Activated CD8-positive, alpha-beta memory T cell treated with anti-CD3 and anti-CD28 coated beads for 36 hours (primary cell): Measurements from ENCODE around the gene NEMP2. TPM values are rescaled to one million over a fixed set of nuclear protein-coding genes. Genes with fewer than 3 reads are reported as not detected.
"Not testable (repeated sequence)": the region's sequence is repeated elsewhere in the genome, so short reads cannot be mapped to it uniquely, and the experiment has no call there.

Experiments
- CTCF ChIA-PET: fragments of 350-600 bp; sonication (Branson Sonifier 250); formaldehyde crosslinking; loops from one replicate; lab custom pipeline; 2021; ENCODE audit warnings: antibody characterized with exemption; lab: Charles Lee
- POLR2A ChIA-PET: fragments of 350-600 bp; sonication (Branson Sonifier 250); formaldehyde crosslinking; loops from one replicate; lab custom pipeline; 2021; ENCODE audit warnings: antibody characterized with exemption; lab: Charles Lee
- total RNA-seq, 2 experiments: library from RNA; stranded (reverse); gene quantifications; one replicate each; pipeline ENCODE4 v1.2.3, GENCODE V29; 2021

Gene NEMP2
- total RNA-seq, 2 experiments from 2014 or later = 15.1 to 16.0 TPM

DNA sequence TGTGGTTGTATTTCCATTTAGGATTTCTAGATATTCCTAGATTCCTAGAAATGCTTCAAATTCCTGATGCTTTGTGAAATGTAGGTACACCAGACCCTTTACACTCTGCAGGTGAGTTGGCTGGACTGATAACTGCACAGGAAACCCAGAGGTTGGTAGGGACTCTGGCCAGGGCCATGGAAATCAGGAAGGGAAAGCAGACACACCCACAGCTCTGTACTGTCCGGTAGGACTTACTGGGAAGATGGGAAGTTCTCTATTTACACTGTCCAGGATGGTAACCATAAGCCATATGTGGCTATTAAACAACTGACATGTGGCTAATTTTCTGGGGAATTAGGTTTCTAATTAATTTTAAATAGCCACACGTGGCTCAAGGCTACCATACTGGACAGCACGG, 31.4 kb downstream of the NEMP2 start:
- ChIA-PET CTCF (no interaction called here), POLR2A (no interaction called here)

DNA sequence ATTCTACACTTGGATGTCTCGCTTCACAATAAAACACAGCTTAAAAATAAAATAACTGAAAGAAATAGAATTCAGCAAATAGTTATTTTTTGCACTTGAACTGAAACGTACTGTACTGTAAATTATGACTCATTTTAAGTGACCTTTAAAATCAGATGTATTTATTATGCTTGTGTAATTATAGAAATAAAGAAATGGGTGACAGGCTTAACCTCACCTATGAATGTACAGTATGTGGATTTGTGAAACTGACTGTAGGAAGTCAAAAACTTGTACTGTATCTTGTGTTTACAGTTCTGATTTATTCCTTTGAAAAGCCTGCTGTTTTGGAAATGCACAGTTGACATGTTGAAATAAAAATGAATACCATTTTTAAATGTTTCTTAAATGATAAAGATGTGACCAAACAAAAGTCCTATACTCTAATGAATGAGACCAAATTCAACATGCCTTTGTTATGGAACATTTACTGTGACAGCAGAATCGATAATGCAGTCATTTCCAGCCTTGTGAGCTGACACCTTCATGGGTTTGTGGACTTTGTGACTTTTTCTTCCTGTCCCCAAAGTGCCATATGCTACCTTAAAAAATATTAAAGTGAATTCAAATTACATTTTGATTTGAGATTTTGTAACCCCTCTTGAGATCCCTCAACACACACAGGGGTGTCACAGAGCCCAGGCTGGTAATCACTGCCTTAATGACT, 32.7 kb downstream of the NEMP2 start:
- CTCF ChIA-PET = no interaction called here
- POLR2A ChIA-PET = interaction anchor here (0.5 kb wide), 1 partner anchor 101 kb away, joined by 4 read pairs; no protein-coding TSS in a partner anchor

DNA sequence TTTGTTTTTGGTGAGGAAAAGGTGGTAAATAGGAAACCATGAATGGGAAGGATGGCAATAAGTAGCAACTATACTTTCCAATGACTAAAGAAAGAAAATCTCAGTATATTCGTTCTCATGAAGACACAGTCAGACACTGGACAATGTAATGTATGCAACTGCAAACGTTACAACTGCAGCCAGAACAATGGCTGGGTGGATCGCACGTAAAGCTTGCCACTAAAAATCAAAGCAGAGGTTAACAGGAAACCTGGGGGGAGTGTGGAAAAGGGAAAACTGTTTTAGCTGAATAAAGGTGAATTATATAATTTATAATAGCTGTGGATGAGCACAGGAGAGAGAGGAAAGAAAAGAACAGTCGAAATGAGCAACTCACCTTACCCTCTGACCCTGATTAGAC, 33.3 kb downstream of the NEMP2 start:
- ChIA-PET CTCF (no interaction called here), POLR2A (no interaction called here)

DNA sequence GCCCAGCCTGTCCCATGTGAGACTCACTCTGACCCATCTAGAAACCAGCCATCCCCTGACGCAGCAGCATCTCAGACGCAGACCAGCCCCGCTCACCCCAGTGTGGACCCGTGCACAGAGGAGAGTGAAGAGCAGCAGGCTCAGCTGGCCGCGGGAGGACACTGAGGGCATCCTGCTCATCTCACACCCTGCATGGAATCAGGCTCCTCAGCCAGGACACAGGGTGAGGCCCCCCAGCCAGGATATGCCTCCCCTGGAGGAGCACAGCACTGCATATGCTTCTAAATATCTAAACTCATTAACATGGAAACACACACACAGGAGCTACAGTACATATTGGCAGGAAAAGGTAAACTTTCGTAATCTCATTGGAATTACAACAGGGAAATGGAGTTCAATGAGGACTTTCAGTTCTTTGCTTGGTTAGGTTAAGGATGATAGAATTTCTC, 34.4 kb downstream of the NEMP2 start:
- ChIA-PET CTCF (no interaction called here), POLR2A (no interaction called here)

DNA sequence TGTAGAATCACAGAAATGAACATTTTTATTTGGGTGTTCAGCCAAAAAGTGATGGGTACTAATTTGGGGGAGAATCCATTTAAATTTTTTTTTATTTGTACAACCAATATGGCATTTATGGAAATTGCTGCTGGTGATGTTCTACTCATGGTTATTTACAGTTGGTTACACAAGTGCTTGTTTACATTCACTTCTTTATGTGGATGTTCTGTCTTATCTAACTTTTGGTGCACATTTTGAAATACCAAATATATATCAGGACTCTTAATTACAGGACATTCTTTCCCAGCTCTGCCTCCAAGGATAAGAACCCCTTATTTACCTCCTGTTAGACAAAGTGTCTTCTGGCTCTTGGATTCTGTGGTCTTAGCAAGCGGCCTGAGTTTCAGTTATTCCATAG, 35.2 kb downstream of the NEMP2 start:
- CTCF ChIA-PET = no interaction called here
- POLR2A ChIA-PET = no interaction called here

DNA sequence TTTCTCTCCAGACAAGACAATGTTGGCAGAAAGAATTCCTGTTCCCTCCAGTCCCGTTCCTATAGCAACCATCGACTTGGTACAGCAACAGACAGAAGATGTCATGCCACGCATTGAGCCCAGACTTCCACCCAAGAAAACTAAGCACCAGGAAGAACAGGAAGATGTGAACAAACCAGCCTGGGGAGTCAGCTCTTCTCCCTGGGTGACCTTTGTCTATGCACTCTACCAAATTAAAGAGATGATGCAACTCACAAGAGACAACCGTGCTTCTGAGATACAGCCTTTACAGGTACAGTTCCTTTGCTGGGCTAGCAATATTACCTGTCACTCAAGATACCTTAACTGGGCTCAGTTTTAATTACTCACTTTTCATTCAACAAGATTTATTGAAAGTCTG, 37.1 kb downstream of the NEMP2 start:
- POLR2A ChIA-PET = no interaction called here

DNA sequence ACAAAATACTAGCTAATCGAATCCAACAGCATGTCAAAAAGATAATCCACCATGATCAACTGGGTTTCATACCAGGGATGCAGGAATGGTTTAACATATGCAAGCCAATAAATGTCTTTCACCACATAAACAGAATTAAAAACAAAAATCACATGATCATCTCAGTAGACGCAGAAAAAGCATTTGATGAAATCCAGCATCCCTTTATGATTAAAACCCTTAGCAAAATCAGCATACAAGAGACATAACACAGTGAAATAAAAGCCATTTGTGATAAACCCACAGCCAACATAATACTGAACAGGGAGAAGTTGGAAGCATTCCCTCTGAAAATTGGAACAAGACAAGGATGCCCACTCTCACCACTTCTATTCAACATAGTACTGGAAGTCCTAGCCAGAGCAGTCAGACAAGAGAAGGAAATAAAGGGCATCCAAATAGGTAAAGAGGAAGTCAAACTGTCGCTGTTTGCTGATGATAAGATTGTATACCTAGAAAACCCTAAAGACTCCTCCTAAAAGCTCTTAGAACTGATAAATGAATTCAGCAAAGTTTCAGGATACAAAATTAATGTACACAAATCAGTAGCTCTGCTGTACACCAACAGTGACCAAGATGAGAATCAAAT, 39.8 kb downstream of the NEMP2 start:
- POLR2A ChIA-PET = not testable (repeated sequence)
- CTCF ChIA-PET = interaction anchor here (0.6 kb wide), 1 partner anchor 22 kb away, joined by 4 read pairs; no protein-coding TSS in a partner anchor

More for the DNA sequence above, 37.1 kb downstream of the NEMP2 start:
- CTCF ChIA-PET = no interaction called here

DNA sequence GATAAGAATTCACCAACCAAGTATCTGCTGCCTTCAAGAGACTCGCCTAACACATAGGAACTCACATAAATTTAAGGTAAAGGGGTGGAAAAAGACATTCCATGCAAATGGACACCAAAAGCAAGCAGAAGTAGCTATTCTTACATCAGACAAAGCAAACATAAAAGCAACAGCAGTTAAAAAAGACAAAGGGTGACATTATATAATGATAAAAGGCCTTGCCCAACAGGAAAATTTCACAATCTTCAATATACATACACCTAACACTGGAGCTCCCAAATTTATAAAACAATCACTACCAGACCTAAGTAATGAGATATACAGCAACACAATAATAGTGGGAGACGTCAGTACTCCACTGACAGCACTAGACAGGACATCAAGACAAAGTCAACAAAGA, 41.4 kb downstream of the NEMP2 start:
- ChIA-PET POLR2A (no interaction called here), CTCF (no interaction called here)

DNA sequence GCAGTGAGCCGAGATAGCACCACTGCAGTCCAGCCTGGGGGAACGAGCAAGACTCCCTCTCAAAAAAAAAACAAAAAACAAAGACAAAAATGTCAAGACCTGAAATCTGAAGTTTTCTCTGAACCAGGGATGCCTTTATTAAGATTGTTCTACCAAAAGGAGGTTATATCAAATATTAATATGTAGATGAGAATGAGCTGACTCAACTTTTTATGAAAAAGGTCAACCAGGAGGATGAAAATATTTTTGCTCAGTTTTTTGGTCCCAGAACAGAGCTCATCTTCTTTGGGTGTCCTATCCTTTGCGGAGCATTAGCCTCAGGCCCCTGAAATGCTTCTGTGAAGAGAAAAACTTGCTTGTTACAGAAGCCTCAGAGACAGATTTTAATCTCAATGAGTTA, 44.0 kb downstream of the NEMP2 start:
- ChIA-PET POLR2A (no interaction called here), CTCF (no interaction called here)

DNA sequence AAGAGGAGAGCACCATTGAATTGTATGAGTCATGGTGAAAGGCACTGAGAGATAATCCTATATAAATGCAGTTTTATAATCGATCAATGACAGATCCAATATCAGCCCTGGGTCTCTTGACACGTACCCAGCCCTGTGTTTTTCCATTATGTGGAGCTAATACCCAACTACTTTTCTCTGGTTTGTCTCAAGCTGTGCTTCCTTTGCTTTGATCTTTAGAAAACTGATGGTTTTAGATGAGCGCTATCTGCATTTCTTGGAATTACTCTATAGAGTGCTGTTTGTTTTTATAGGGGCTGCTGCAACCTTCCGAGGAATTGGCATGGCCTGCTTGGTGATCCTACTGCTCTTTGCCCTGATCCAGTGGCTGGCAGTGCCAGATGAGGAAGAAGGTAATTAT, 45.0 kb downstream of the NEMP2 start:
- ChIA-PET CTCF (interaction anchor here (0.7 kb wide), 1 partner anchor 48 kb away, joined by 4 read pairs; no protein-coding TSS in a partner anchor), POLR2A (no interaction called here)

DNA sequence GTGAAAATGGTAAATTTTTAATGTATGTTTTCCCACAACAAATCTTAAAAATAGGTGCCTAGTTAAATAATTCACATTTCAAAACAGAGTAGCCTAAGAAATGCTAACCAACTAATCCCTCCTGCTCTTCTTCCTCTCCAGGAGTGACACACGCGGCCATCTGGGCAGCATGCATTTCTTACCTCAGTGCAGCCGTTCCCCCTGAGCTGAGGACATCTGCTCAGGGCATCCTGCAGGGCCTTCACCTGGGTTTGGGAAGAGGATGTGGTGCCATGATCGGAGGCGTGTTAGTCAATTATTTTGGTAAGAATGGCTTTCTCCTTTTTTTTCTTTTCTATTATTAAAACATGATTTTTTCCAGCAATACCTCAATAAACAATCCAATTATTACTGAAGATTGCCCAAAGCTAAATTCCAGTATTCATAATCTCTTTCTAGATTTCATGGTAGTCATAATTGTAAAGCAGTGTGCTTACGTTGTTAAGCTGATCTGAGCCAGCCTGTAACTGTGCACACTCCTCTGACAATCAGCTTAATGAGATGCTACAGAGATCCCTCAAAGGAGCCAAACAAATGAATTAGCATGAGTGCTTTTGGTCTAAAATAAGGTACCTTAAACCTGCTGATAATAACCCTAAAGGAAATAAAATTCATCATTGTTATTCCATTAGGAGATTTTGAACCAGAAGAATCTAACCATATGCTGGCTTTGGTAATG, 45.8 kb downstream of the NEMP2 start:
- ChIA-PET POLR2A (no interaction called here), CTCF (no interaction called here)

DNA sequence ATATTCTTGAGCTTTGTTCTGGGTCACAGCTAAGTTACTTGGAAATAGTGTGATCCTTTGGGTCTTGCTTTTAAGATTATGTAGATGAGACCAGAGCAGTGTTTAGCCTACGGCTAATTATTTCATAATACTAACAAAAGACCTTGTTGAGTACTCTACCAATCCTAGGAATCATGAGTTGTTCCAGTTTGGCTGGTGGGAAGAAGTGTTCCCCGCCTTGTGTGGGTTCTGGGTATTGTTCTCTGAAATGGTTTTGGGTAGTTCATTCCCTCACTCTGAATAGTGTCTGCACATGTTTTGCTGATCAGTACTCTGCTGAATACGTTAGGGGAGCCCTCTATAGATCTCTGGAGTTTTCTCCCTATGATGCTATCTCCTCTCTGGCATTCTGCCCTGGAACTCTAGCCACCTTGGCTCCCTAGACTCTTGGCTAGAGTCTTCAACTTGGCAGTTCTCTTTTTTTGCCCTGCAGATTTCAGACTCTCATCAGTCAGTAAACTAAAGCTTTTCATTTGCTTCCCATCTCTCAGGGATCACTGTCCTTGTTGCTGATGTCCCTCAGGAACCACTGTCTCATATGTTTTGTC, 48.4 kb downstream of the NEMP2 start:
- CTCF ChIA-PET = no interaction called here
- POLR2A ChIA-PET = no interaction called here

DNA sequence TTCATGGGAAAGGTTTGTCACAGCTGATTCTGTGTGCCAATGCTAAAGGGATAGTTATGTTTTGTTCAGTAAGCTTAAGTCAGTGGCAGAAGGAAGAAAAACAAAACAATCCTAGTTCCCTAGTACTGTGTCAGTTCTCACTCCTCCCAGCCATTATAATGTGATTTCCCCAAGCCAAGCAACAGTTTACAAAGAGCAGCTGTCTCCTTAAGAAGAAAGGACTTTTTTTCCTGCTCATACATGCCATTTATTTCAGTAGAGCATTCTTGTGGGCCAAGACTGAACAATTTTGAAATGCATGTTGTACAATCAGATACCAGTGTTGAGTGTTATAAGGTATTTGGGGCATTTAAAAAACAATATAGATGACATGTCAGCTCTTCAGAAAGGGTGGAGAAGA, 52.1 kb downstream of the NEMP2 start:
- POLR2A ChIA-PET = no interaction called here
- CTCF ChIA-PET = no interaction called here

DNA sequence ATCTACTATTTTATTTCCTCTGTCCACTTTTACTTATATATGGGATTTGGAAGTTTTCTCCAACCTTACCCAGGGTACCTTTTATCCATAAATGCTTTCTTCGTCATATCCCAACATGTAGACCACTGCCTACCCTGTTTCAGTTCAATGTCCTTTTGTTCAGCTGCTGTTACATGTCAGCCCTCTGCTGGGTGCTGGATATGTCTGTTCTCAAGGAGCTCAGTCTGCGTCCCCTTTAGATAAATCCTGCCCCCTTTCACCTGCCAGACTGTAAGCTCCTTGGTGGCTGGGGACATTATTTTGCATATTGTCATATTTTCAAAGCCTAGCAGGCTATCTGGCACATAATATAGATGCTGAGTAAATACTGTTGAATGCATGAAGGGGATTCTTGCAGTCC, 53.2 kb downstream of the NEMP2 start:
- ChIA-PET POLR2A (no interaction called here), CTCF (no interaction called here)

DNA sequence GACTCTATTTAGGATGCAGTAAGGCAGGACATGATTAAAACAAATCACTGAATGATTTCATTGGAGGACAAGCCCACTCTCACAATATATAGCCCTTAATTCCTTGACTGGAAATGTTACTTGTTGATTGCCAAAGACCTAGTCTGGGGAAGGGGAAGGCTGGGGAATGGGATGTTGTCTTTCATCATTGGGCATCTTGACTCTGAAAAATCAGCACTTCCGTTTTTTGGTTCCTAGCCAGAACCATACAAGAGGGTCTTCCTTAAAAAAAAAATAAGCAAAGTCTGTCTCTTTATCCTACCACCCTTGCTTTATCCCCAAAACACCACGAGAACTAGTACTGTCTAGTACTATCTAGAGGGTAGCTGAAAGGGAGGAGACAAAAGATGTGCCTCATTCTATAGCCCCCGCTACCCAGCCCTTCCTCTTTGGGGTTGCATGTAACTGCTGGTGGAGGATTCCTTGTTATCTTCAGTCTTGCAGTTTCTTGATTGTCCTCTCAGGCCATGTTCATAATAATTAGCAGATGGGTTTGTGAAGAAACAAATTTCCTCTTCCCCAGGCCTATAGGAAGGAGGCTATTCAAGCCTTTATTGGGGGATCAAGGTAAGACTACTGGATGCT, 55.8 kb downstream of the NEMP2 start:
- POLR2A ChIA-PET = no interaction called here
- CTCF ChIA-PET = no interaction called here

DNA sequence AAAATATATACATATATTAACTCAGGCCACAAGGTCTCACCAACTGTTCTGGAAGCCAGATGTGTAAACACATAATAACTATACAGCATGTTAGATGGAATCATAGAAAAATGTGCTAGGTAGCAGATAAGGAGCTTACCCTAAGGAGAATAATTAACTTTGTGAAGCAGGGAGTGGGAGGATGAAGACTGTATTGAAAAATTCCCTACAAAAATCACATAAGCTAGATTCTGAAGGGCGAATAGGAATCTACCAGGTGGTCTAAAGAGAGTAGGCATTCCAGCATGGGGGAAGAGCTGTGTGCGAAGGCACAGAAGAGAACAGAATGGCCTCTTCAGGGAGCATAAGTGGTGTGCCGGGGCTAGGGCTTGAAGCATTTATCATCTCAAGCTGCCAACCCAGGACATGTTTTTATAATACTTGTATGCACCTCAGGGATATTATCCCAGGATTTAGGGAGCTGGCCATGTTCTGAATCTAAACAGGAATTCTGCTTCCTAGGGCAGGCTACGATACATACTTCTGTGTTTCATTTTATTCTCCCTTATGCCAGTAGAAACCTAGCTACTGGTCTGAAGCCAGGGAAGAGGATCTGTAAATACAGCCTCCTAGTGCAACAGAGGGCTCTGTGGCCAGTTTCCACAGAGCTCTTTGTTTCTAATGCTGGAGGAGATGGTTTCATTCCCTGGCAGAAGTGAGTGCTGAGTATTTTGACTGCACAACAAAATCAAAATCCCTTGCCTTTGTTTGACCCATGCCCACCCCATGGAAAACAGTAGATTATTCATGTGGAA, 56.7 kb downstream of the NEMP2 start:
- CTCF ChIA-PET = no interaction called here
- POLR2A ChIA-PET = no interaction called here

DNA sequence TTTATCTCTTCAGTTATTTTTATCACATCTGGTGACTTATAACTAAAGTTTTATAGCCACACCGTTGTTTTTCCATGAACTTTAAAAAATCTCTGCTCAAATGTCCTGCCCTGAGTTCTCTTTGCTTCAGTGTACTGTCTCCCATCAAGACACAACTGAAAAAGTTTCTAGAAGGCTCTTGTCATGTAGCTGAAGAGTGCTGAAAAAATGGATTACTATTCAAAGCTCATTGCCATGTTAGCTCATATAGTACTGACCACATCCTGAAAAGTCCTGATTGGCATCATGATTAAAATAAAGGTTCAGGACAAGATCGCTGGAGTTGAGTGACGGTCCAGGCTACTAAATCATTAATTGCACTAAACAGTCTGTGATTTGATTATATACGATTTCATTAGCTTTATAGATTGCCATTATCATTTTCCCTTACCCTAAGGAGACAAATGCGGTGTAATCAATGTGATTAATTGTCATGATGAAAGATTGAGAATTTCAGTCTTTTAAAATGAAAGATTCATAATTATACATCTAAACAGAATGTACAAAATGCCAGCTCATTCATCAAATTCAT, 64.2 kb downstream of the NEMP2 start:
- ChIA-PET CTCF (interaction anchor here (1.2 kb wide), 1 partner anchor 57 kb away, joined by 4 read pairs; no protein-coding TSS in a partner anchor), POLR2A (no interaction called here)

DNA sequence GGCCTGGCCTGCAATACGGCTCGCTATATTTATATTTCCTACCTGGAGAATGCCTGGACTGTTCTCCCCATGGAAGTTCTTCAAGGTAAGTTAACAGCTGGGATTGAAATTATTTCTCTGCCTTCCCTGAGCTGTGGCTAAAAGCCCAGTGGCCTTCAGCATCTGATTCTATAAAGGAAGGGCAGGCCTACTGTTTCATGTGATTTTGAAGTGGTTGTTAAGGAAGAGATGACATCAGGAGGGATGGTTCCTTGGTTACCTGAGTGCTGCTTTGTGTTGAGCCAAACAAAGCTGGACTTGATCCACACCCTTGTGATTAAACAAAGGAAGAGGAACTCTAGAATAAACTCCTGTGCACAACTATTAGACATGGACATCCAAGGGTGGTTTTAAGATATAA, 64.8 kb downstream of the NEMP2 start:
- POLR2A ChIA-PET = no interaction called here

More for the DNA sequence above, 64.8 kb downstream of the NEMP2 start:
- CTCF ChIA-PET = no interaction called here
